Uterus (tissue), 2 donors: ENCODE data around the gene MUC7.

Source experiments
- CTCF ChIP-seq, 4 experiments: fragments of 200-600 bp in 2 of 4; fragments of 450-650 bp in 2 of 4; sonication (generic) in 2 of 4; IDR thresholded peaks; one replicate each; pipeline ENCODE4 v1.5.1; 2016 to 2019; ENCODE audit warnings: antibody characterized with exemption in 4 of 4, mild to moderate bottlenecking in 2 of 4, moderate library complexity in 1 of 4
- POLR2A ChIP-seq, 2 donors: fragments of 450-650 bp; IDR thresholded peaks; one replicate each; pipeline ENCODE4 v1.6.1; 2016; ENCODE audit warnings: antibody characterized with exemption in 2 of 2, mild to moderate bottlenecking in 1 of 2, moderate library complexity in 1 of 2

GRCh38 chr4:70505151-70505748 lies 33.3 kb downstream of the MUC7 start:
- peak; percentile 46 to 58 (median 52) for TF ChIP-seq CTCF (IDR thresholded peaks at IDR 0.05)
- no peak for TF ChIP-seq POLR2A (IDR thresholded peaks at IDR 0.05)
